Retinal pigment epithelial cell (primary cell): ENCODE measurements around the gene CXCL3.
"Not testable (repeated sequence)": the region's sequence is repeated elsewhere in the genome, so short reads cannot be mapped to it uniquely, and the experiment has no call there.

ENCODE experiments used
- DNase-seq: peaks from one replicate; pipeline ENCODE4 v3.0.0-alpha.2; 2010; ENCODE audit warnings: low read depth
- H3K4me3 ChIP-seq: 2 replicates; pipeline ENCODE4 v1.5.1; 2011; ENCODE audit warnings: mild to moderate bottlenecking, low read length, control low read depth, moderate library complexity
- TF ChIP-seq, protein P1 (sequence below): conservative IDR thresholded peaks from 2 replicates; pipeline ENCODE4 v1.5.1; 2011; ENCODE audit warnings: low read depth, low read length, control low read depth, inconsistent platforms

The CXCL3 gene

DNA sequence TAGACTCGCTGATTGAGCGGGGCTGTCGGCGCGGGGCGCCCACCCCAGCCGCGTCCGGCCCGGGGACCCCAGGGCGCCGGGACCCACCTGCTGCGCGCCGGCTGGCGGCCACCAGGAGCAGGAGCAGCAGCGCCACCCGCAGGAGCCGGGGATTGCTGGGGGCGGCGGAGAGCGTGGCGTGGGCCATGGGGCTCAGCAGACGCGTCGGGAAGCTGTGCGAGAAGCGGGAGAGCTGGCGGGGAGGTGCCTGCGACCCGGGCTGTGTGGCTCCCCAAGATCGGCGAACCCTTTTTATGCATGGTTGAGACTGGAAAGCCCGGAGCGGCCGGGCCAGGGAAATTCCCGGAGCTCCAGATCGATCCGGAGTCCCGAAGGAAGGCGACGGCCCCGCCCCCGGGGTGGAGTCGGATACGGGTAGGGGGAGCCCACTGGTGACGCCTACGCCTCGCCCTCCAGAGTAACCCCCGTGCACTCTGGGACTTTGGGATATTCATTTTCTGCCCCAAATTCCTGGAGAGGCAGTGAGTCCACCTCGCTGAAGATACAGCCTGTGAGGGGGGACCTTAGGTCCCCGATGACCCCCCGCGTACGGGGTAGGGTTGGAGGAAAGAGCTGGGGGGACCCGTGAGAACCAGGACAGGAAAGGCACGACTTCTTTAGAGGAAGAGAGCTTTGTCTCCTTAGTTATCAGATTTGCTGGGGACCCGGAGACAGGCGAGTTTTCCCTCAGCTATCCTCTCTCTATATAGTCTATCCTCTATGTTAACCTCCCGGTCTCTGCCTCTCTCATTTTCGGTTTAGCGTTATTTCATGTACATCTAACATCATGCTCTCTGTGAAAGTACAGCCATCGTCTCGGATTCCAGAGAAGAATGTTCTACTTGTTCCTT is at the start of gene CXCL3:
CXCL3 (minus strand) TSS at position 265 of the 890 bp plus-strand sequence; CDS start at position 187, 78 bp downstream.
- peak within 1 kb of the TSS; percentile 76 for H3K4me3 ChIP-seq
- TF ChIP-seq, protein P1, sequence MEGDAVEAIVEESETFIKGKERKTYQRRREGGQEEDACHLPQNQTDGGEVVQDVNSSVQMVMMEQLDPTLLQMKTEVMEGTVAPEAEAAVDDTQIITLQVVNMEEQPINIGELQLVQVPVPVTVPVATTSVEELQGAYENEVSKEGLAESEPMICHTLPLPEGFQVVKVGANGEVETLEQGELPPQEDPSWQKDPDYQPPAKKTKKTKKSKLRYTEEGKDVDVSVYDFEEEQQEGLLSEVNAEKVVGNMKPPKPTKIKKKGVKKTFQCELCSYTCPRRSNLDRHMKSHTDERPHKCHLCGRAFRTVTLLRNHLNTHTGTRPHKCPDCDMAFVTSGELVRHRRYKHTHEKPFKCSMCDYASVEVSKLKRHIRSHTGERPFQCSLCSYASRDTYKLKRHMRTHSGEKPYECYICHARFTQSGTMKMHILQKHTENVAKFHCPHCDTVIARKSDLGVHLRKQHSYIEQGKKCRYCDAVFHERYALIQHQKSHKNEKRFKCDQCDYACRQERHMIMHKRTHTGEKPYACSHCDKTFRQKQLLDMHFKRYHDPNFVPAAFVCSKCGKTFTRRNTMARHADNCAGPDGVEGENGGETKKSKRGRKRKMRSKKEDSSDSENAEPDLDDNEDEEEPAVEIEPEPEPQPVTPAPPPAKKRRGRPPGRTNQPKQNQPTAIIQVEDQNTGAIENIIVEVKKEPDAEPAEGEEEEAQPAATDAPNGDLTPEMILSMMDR, result no peak
- DNase-seq, result no peak

DNA sequence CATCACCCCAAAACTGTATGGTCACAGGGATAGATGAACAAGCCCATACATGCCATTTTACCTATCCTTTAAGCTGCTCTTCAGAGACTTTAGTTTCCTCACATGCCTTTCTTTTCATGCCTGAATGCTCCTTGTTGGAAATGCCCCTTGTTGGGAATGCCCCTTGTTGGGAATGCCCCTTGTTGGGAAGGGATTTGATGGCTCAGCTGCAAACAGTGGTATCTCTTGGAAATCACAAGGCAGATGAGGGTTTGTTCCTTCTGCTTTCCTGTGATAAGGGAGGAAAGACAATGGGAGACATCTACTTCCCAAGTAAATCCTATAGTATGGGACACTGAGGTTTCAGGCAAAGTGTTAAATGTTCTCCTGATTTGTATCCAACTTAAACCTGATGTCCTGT is 49.0 kb upstream of the CXCL3 start:
- TF ChIP-seq, protein P1, result no peak
- H3K4me3 ChIP-seq, result no peak overlapping the region
- DNase-seq, result no peak

DNA sequence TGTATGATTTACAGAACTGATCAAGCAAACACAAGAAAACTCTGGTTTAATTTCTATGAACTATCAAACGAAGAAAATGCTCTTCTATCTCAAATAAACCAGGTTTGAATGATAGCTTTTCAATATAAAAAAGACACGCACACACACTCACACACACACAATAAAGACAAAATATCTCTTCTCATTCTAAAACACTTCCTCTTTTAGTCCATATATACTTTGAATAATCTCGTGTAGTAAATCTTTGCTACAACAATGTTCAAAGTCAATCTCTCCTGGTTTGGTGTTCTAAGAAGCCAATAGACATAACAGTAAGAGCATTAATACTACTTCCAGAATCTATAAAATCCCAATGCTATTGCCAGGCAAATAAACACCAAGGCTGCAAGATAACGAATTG is 47.2 kb upstream of the CXCL3 start:
- H3K4me3 ChIP-seq, result no peak overlapping the region
- DNase-seq, result no peak
- TF ChIP-seq, protein P1, result no peak

DNA sequence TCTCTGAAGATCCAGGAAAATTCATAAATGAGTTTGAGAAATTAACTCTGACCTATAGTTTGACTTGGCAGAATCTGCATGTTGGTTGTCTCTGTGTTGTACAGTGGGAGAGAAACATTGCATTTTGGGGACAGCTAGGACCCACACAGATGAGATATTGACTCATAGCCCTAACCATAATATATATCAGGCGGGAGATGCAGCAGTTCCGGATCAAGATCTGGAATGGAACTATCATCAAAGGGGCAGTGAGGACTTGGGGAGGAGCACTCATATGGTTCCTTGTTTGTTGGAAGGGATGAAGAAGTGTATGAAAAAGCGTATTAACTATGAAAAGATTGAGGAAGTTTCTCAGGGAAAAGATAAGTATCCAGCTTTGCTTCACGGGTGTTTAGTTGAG is 46.5 kb upstream of the CXCL3 start:
- H3K4me3 ChIP-seq, result no peak overlapping the region
- TF ChIP-seq, protein P1, result no peak
- no peak for DNase-seq

DNA sequence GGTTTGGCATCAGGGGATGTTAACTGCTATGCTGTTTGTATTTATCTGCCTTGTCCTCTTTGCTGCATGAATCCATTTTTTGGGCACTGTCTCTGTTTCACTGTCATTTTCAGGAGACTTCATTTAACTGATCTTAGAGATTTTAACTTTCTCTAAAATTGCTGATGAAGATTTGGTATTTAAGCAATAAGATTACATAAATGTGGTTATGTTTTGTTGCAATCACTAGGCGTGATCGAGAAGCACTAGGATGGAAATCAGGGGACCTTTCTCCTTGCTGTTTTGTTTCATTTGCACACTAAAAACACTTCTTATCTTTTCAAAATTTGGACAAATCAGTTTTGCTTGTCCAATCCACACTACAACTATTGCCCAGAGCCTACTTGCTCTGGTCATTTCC is 45.1 kb upstream of the CXCL3 start:
- TF ChIP-seq, protein P1, result no peak
- no peak for DNase-seq
- H3K4me3 ChIP-seq, result no peak overlapping the region

DNA sequence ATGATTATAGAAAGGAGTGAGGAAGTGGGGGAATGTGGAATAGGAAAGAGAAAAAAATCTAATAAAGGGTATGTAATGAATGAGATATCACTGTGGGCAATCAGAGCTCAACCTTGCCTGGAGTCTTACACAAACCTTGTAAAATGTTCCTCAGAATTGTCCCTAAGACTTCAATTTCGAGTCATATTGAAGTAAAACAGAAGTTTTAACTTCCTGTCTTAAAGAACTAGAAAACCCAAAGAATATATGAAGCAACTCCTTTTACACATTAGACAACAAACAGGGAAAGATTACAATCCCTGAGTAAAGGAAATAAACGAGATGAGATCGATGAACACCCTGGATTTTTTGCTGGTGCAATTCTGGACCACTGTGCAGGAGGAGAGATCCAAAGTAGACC is 42.5 kb upstream of the CXCL3 start:
- H3K4me3 ChIP-seq, result no peak overlapping the region
- TF ChIP-seq, protein P1, result no peak
- no peak for DNase-seq

DNA sequence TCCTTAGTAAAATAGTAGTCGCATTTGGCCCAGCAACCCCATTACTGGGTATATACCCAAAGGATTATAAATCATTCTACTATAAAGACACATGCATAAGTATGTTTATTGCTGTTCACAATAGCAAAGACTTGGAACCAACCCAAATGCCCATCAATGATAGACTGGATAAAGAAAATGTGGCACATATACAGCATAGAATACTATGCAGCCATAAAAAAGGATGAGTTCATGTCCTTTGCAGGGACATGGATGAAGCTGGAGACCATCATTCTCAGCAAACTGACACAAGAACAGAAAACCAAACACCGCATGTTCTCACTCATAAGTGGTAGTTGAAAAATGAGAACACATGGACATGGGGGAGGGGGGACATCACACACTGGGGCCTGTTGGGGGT is 41.9 kb upstream of the CXCL3 start:
- not testable (repeated sequence) for H3K4me3 ChIP-seq, DNase-seq

DNA sequence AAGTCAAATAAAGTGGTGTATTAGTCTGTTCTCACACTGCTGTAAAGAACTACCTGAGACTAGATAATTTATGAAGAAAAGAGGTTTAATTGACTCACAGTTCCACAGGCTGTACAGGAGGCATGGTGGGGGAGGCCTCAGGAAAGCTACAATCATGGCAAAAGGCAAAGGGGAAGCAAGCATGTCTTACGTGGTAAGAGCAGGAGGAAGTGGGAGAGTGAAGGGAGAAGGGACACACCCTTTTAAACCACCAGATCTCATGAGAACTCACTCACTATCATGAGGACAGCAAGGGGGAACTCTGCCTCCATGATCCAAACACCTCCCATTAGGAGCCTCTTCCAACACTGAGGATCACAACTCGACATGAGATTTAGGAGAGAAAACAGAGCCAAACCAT is 40.5 kb upstream of the CXCL3 start:
- not testable (repeated sequence) for DNase-seq, H3K4me3 ChIP-seq
